GM19468 (cell line): Measurements from ENCODE around the gene EDIL3.
"Not testable (repeated sequence)": the region's sequence is repeated elsewhere in the genome, so short reads cannot be mapped to it uniquely, and the experiment has no call there.

Experiments used
- ATAC-seq: cut with Tn5 transposase; IDR thresholded peaks from one replicate; pipeline ENCODE4 v1.9.1; 2021; ENCODE audit warnings: mild to moderate bottlenecking, moderate library complexity, moderate number of reproducible peaks; ENCODE audit not compliant: unreplicated experiment; ENCODE audit errors: extremely low read depth

Gene EDIL3

GRCh38 chr5:84304599-84304998 lies 80.1 kb downstream of the EDIL3 start:
- ATAC-seq = no peak

GRCh38 chr5:84303315-84303714 lies 81.4 kb downstream of the EDIL3 start:
- ATAC-seq = no peak

GRCh38 chr5:84301535-84301934 lies 83.1 kb downstream of the EDIL3 start:
- ATAC-seq = no peak

GRCh38 chr5:84299959-84300358 lies 84.7 kb downstream of the EDIL3 start:
- no peak for ATAC-seq

- no peak for ATAC-seq
Observed at GRCh38 chr5:84298628-84299027, 86.1 kb downstream of the EDIL3 start.

GRCh38 chr5:84297641-84298040 lies 87.0 kb downstream of the EDIL3 start:
- not testable (repeated sequence) for ATAC-seq

GRCh38 chr5:84292788-84293653 lies 91.7 kb downstream of the EDIL3 start:
- ATAC-seq = no peak

GRCh38 chr5:84292000-84292642 lies 92.6 kb downstream of the EDIL3 start:
- ATAC-seq = no peak

- ATAC-seq = no peak
Observed at GRCh38 chr5:84290673-84291072, 94.0 kb downstream of the EDIL3 start.

- ATAC-seq = no peak
Observed at GRCh38 chr5:84290161-84290560, 94.5 kb downstream of the EDIL3 start.

- ATAC-seq = no peak
Observed at GRCh38 chr5:84287951-84288350, 96.7 kb downstream of the EDIL3 start.

- ATAC-seq = no peak
Observed at GRCh38 chr5:84286662-84287061, 98.0 kb downstream of the EDIL3 start.

GRCh38 chr5:84285641-84286637 lies 98.7 kb downstream of the EDIL3 start:
- ATAC-seq = no peak

GRCh38 chr5:84281383-84281782 lies 103.3 kb downstream of the EDIL3 start:
- no peak for ATAC-seq

GRCh38 chr5:84279234-84279633 lies 105.4 kb downstream of the EDIL3 start:
- ATAC-seq = no peak

GRCh38 chr5:84275609-84276008 lies 109.1 kb downstream of the EDIL3 start:
- ATAC-seq = no peak

- no peak for ATAC-seq
Observed at GRCh38 chr5:84274585-84275468, 109.9 kb downstream of the EDIL3 start.

- ATAC-seq = no peak
Observed at GRCh38 chr5:84273517-84273883, 111.2 kb downstream of the EDIL3 start.

GRCh38 chr5:84272771-84273516 lies 111.7 kb downstream of the EDIL3 start:
- ATAC-seq = no peak
